ENCODE results near the gene GABRB3. TPM values are rescaled to one million over a fixed set of nuclear protein-coding genes. Genes with fewer than 3 reads are reported as not detected.

The GABRB3 gene
- total RNA-seq, 2 experiments from 2014 or later: 0.19 TPM; not detected in 1

Other genes with a start within 250 kb of the GABRB3 start
- gene GABRA5, start 94.0 kb upstream of the GABRB3 start, total RNA-seq: not detected
- not detected for gene GABRG3, start 198.1 kb upstream of the GABRB3 start, total RNA-seq